ENCODE data around the gene TEX36.

Gene TEX36

GRCh38 chr10:125611756-125612155 lies 71.2 kb downstream of the TEX36 start:
- TF ChIP-seq, protein P1, sequence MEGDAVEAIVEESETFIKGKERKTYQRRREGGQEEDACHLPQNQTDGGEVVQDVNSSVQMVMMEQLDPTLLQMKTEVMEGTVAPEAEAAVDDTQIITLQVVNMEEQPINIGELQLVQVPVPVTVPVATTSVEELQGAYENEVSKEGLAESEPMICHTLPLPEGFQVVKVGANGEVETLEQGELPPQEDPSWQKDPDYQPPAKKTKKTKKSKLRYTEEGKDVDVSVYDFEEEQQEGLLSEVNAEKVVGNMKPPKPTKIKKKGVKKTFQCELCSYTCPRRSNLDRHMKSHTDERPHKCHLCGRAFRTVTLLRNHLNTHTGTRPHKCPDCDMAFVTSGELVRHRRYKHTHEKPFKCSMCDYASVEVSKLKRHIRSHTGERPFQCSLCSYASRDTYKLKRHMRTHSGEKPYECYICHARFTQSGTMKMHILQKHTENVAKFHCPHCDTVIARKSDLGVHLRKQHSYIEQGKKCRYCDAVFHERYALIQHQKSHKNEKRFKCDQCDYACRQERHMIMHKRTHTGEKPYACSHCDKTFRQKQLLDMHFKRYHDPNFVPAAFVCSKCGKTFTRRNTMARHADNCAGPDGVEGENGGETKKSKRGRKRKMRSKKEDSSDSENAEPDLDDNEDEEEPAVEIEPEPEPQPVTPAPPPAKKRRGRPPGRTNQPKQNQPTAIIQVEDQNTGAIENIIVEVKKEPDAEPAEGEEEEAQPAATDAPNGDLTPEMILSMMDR (IDR thresholded peaks at IDR 0.05; ENCODE audit: control insufficient read depth, insufficient read depth, low read depth, low read length, missing control alignments): no peak
- DNase-seq (ENCODE audit: low read depth): no peak

DNA sequence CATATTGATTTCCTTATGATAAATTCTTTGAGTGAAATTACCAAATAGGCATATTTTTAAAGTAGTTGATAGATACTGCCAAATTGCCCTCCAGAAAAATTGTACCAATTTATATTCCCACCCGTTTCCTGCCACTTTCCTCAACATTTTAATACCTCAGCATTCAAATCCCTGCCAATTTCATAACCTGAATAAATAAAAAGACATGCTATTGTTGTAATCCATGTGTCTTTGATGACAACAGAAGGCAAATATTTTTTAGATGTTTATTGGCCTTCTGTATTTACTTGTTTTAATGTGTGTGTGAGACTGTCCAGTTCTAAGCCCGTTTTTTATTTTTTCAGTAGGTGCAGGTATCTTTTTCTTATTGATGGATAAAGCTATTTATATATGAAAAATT lies 71.7 kb downstream of the TEX36 start:
- DNase-seq (ENCODE audit: low read depth): no peak
- no peak overlapping the region for H3K4me3 ChIP-seq (ENCODE audit: control insufficient read depth, low read depth, low read length)
- TF ChIP-seq, protein P1 (IDR thresholded peaks at IDR 0.05; ENCODE audit: control insufficient read depth, insufficient read depth, low read depth, low read length, missing control alignments): no peak

More at GRCh38 chr10:125611756-125612155, 71.2 kb downstream of the TEX36 start:
- no peak overlapping the region for H3K4me3 ChIP-seq (ENCODE audit: control insufficient read depth, low read depth, low read length)

DNA sequence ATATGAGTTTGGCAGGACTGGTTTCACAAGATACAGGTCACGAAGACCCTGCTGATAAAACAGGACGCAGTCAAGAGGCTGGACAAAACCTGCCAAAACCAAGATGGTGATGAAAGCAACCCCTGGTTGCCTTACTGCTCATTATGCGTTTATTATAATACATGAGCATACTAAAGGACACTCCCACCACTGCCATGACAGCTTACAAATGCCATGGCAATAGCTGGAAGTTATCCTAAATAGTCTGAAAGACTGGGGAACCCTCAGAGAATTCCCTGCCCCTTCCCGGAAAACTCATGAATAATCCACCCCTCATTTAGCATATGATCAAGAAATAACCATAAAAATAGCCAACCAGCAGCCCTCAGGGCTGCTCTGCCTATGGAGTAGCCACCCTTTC lies 73.1 kb downstream of the TEX36 start:
- TF ChIP-seq, protein P1 (IDR thresholded peaks at IDR 0.05; ENCODE audit: control insufficient read depth, insufficient read depth, low read depth, low read length, missing control alignments): no peak
- H3K4me3 ChIP-seq (ENCODE audit: control insufficient read depth, low read depth, low read length): no peak overlapping the region
- DNase-seq (ENCODE audit: low read depth): no peak

DNA sequence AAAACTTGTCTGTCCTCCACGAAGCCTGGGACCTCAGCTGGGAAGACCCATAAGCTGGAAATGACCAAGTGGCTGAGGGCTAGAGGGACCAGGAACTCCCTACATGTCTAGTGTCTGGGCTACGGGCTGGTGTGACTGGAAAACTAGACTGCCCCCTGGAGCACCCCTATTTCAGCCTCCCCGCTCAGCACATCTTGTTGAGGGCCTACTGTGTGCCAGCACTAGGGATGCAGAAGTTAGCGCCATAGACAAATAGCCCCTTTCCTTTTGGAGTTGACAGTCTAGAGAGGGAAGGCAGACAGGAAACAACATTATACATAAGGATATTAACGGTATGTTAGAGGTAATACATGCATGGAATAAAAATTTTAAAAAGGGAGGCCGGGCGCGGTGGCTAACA lies 74.5 kb downstream of the TEX36 start:
- no peak for DNase-seq (ENCODE audit: low read depth)
- TF ChIP-seq, protein P1 (IDR thresholded peaks at IDR 0.05; ENCODE audit: control insufficient read depth, insufficient read depth, low read depth, low read length, missing control alignments): no peak
- no peak overlapping the region for H3K4me3 ChIP-seq (ENCODE audit: control insufficient read depth, low read depth, low read length)

DNA sequence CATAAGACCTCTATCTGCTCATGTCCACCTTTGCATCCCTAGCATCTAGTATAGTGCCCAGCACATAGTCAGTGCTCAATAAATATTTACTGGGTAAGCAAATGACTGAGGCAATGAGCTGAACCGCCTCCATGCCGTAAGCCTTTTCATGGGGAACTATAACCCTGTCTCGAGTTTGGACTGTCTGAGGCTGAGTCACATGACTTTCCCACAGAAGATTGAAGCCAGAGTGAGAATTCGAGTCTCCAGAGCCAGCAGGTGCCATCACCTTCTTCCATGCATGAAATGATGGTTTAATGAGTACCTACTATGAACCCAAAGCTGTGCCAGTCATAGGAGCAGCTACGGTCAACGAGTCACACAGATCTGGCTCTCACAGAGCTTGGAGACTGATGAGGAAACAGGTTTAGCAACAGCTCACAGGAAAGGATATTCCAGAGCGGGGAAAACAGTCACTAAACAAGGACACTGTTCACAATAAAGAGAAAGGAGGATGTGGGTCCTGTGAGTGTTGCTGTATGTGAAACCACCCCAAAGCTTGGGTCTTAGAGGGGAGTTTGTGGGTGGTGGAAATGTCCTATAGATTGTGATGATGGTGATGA lies 75.2 kb downstream of the TEX36 start:
- no peak overlapping the region for H3K4me3 ChIP-seq (ENCODE audit: control insufficient read depth, low read depth, low read length)
- TF ChIP-seq, protein P1 (IDR thresholded peaks at IDR 0.05; ENCODE audit: control insufficient read depth, insufficient read depth, low read depth, low read length, missing control alignments): no peak
- DNase-seq (ENCODE audit: low read depth): no peak

DNA sequence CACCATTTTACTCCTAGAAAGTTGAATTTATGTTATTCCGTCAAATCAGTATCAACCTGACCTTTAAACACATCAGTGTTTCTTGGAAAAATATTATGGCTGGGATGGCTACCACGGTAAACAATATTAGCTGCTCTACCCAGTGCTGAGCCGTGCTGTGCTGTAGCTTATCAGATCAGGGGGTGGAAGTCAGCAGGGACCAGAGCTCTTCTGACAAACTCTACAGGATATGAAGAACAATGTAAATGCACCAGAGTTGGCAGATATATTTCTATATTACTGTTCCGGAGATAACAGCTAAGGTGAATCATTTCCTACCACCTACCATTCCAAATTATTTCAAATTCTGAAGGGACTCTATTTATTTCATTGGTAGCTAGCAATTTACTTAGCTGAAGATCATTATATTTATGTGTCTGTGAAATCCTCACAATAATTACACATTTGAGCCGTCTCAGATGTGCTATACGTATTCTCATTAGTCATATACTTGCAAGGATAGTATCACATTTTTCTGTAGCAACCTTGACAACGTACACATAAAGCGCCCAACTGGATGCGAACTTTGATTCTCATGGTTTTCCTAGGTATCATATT lies 76.5 kb downstream of the TEX36 start:
- TF ChIP-seq, protein P1 (IDR thresholded peaks at IDR 0.05; ENCODE audit: control insufficient read depth, insufficient read depth, low read depth, low read length, missing control alignments): no peak
- H3K4me3 ChIP-seq (ENCODE audit: control insufficient read depth, low read depth, low read length): no peak overlapping the region
- DNase-seq (ENCODE audit: low read depth): no peak
